ENCODE data around the gene ZSCAN29. TPM values are rescaled to one million over a fixed set of nuclear protein-coding genes. Genes with fewer than 3 reads are reported as not detected.
A peak's percentile ranks its signal among the peaks of the same experiment; 100 is the strongest.

Gene ZSCAN29
- total RNA-seq, 4 donors from 2014 or later = 11.1 to 30.4 (median 19.1) TPM

DNA sequence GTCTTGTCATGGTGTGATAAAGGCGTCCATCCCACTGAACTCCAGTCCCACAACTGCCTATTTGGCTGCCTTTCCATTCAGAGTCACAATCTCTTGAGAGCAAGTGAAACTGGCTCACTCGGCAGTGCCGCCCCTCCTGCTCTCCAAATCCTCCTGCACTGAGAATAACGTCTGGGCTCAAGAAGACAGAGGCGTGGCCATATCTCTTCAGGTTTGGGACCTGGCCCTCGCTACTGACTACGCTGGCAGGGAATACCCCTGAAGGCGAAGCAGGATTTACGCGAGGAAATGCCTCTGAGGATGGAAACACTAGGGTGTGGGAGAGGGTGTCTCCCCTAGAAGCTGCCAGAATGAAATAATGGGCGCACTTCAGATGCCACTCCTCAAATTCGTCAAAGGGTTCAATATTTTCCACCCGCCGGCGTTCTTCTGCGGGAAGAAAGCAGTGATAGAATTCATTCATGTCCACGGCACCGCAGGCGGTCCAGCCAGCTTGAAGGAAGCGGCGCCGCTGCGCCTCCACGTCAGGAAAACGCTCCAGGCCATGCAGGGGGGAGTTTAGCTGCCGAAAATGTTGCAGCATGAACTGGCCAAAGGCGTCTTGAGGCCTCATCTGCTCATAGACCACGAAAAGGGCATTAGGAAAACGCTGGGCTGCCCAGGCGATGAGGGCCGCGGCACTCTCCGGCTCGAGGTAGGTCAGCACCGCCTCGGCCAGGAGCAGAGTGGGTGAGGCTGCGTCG, 41.5 kb downstream of the ZSCAN29 start:
- no peak for DNase-seq
- H3K27ac ChIP-seq = peak overlapping the region; percentile 85 to 97 (median 94)
- 6 to 20% methylated on average over 19 to 26 of the region's 38 CpGs for WGBS, 2 donors
- no peaks in the 10 kb centered on the region for H3K36me3 ChIP-seq
- no peaks in the 10 kb centered on the region for H3K9me3 ChIP-seq
- H3K4me3 ChIP-seq = peak overlapping the region; percentile 61 to 84 (median 76)
- TF ChIP-seq POLR2A (IDR thresholded peaks at IDR 0.05) = no peak
- TF ChIP-seq, protein P1, sequence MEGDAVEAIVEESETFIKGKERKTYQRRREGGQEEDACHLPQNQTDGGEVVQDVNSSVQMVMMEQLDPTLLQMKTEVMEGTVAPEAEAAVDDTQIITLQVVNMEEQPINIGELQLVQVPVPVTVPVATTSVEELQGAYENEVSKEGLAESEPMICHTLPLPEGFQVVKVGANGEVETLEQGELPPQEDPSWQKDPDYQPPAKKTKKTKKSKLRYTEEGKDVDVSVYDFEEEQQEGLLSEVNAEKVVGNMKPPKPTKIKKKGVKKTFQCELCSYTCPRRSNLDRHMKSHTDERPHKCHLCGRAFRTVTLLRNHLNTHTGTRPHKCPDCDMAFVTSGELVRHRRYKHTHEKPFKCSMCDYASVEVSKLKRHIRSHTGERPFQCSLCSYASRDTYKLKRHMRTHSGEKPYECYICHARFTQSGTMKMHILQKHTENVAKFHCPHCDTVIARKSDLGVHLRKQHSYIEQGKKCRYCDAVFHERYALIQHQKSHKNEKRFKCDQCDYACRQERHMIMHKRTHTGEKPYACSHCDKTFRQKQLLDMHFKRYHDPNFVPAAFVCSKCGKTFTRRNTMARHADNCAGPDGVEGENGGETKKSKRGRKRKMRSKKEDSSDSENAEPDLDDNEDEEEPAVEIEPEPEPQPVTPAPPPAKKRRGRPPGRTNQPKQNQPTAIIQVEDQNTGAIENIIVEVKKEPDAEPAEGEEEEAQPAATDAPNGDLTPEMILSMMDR (IDR thresholded peaks at IDR 0.05) = no peak
- peaks cover 16 to 24% (median 19%) of the 10 kb centered on the region in 3 donors for H3K4me1 ChIP-seq
- intact Hi-C loops (cut with DNase I) = no loop called here
- H3K27me3 ChIP-seq = no peaks in the 10 kb centered on the region

DNA sequence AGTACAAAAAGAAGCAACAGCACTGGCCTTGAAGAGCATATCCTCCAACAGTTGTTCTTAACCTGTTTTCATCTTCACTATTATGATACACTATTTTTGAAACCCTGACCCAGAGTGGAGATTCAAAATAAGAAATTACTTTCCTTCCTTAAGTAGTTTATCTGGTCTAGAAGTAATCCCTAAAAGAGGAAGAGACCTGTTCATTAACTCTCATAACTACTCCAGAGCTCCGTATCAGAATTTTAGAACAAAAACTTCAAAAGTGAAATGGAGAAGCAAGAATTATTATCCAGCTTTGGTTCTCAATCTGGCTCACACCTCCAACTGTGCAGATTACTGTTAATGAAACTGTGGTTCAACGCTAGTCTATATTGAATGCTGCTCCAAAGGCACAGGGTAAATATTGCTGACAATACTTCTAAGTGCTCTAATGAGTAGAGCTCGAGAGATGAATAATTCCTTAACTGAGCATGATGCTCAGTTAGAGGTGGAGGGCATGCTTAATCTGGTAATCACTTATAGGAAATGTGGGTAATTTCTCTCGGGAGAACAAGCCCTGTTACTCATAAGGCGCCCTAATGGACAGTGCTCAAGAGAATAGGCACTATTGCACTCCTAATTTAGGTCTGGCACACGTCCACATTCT, 45.7 kb downstream of the ZSCAN29 start:
- no peak for DNase-seq
- no peak overlapping the region for H3K4me3 ChIP-seq
- peaks cover 0 to 7% (median 0%) of the 10 kb centered on the region in 4 donors for H3K27me3 ChIP-seq
- H3K36me3 ChIP-seq = no peaks in the 10 kb centered on the region
- WGBS, 2 donors = 56 to 74% methylated on average over 6 of the region's 6 CpGs
- H3K9me3 ChIP-seq = no peaks in the 10 kb centered on the region
- no peak overlapping the region for H3K27ac ChIP-seq
- TF ChIP-seq, protein P1 (IDR thresholded peaks at IDR 0.05) = no peak
- no peak for TF ChIP-seq POLR2A (IDR thresholded peaks at IDR 0.05)
- intact Hi-C loops (cut with DNase I) = no loop called here
- H3K4me1 ChIP-seq = peaks cover 11 to 18% (median 14%) of the 10 kb centered on the region in 3 donors

DNA sequence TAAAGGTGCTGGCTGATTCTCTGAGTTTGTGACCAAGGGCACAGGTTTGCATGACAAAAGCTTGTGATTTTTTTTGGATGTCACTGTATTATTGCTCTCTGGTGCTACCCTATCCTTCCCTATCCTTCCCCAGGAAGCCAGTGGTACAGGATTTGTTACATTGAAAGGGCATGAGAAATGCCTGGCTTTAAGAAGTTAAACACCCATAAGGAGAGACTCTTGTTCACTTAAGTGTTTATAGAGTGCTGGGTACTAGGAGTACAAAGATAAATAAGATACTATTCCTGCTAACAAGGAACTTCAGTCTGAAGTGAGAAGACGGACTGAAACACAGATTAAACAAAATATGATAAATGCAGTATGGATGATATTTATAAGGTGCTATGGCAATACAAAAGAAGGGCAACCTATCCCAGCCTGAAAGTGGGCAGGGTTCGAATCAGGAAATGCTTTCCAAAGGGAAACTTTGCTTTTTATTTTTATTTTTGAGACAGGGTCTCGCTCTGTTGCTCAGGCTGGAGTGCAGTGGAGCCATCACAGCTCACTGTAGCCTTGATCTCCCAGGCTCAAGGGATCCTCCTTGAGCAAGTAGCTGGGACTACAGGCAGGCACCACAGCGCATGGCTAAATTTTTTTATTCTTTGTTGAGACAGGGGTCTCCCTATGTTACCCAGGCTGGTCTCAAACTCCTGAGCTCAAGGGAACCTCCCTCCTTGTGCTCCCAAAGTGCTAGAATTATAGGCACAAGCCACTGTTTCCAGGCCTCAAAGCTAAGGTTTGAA, 51.7 kb downstream of the ZSCAN29 start:
- Histone ChIP-seq H3K4me1 (peaks cover 0 to 7% (median 0%) of the 10 kb centered on the region in 3 donors), H3K4me3 (no peak overlapping the region), H3K27me3 (peaks cover 0 to 42% (median 0%) of the 10 kb centered on the region in 4 donors), H3K9me3 (no peaks in the 10 kb centered on the region), H3K36me3 (no peaks in the 10 kb centered on the region), H3K27ac (no peak overlapping the region)
- no peak for DNase-seq
- WGBS, 2 donors = 78 to 79% methylated on average over 4 of the region's 4 CpGs
- intact Hi-C loops (cut with DNase I) = no loop called here
- no peak for TF ChIP-seq POLR2A (IDR thresholded peaks at IDR 0.05)
- TF ChIP-seq, protein P1 (IDR thresholded peaks at IDR 0.05) = no peak

DNA sequence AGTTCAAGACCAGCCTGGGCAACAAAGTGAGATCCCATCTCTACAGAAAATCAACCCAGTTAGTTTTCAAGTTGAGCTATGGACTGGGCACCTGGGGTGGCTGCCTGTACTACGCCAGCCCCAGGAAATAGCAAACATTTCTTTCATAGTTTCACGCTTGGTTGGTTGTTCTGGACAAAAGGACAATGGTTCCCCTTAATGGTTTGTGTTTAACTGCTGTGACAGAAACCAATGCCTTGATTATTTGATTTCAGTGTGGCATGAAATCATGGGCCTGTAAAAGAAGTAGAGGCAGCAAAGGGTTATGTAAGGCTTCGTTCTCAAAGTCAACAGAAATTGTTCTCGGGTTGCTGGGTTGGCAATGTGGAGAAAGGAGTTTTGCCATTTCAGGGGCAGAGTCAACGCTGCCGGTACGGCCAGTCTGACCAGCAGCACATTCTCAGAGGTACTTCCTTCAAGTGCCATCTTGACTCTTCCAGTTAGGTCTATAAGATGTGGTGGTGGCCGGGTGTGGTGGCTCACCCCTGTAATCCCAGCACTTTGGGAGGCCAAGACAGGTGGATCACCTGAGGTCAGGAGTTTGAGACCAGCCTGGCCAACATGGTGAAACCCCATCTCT, 53.2 kb downstream of the ZSCAN29 start:
- DNase-seq = no peak
- intact Hi-C loops (cut with DNase I) = no loop called here
- 56 to 72% methylated on average over 8 of the region's 8 CpGs for WGBS, 2 donors
- H3K27me3 ChIP-seq = peaks cover 0 to 50% (median 0%) of the 10 kb centered on the region in 4 donors
- H3K4me3 ChIP-seq = no peak overlapping the region
- no peaks in the 10 kb centered on the region for H3K9me3 ChIP-seq
- H3K27ac ChIP-seq = peak overlapping the region in 1 of 4 donors; percentile 19
- peaks cover 0 to 7% (median 0%) of the 10 kb centered on the region in 3 donors for H3K4me1 ChIP-seq
- TF ChIP-seq, protein P1 (IDR thresholded peaks at IDR 0.05) = no peak
- TF ChIP-seq POLR2A (IDR thresholded peaks at IDR 0.05) = no peak
- H3K36me3 ChIP-seq = no peaks in the 10 kb centered on the region
